ENCODE data around the gene RDM1.

Gene RDM1

GRCh38 chr17:35870906-35871819 is 59.4 kb downstream of the RDM1 start:
- DNase-seq (ENCODE audit: low spot score): no peak

DNA sequence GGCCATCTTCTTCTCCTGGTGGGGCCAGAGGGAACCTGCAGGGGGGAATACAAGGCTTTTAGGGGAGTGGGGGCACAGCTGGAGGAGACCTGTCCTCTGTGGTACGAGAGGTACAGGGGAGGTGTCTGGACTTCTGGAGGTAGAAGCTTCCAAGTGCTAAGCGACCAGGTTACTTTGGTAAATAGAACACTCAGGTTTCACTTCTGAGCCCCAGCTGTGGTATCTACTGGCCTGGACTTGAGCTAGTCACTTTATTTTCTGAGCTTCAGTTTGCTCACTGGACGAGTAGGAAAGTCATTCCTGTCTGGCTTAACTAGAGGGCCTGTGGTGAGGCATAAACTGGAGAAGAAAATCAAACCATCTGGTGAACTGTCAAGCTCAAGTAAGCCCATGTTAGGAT is 61.8 kb downstream of the RDM1 start, which contains the start of gene HEATR9:
TSS of gene HEATR9 (minus strand) at position 155 of the 400 bp plus-strand sequence. CDS start at position 6, 149 bp downstream.
- DNase-seq (ENCODE audit: low spot score): no peak
